Mesodermal cell (in vitro differentiated cells): ENCODE measurements around the gene EDC4. TPM values are rescaled to one million over a fixed set of nuclear protein-coding genes. Genes with fewer than 3 reads are reported as not detected.
"Not testable (repeated sequence)": the region's sequence is repeated elsewhere in the genome, so short reads cannot be mapped to it uniquely, and the experiment has no call there.

Experiments used
- H3K27ac ChIP-seq: 2 replicates; pipeline ENCODE4 v1.7.0; 2013; ENCODE audit warnings: mild to moderate bottlenecking, low read depth, low read length, moderate library complexity; ENCODE audit not compliant: severe bottlenecking
- H3K36me3 ChIP-seq: 2 replicates; pipeline ENCODE4 v1.7.1; 2013; ENCODE audit warnings: mild to moderate bottlenecking, low read length, moderate library complexity; ENCODE audit not compliant: control insufficient read depth, insufficient read depth
- H3K4me1 ChIP-seq: one replicate; pipeline ENCODE4 v1.7.1; 2013; ENCODE audit warnings: mild to moderate bottlenecking, low read length; ENCODE audit not compliant: insufficient read depth, control insufficient read depth, poor library complexity, severe bottlenecking
- H3K4me3 ChIP-seq: 2 replicates; pipeline ENCODE4 v1.7.0; 2013; ENCODE audit warnings: low read length, control low read depth, mild to moderate bottlenecking; ENCODE audit not compliant: insufficient read depth, poor library complexity, severe bottlenecking; ENCODE audit errors: extremely low read depth
- H3K9me3 ChIP-seq: 2 replicates; pipeline ENCODE4 v1.7.1; 2013; ENCODE audit warnings: mild to moderate bottlenecking, low read length, moderate library complexity; ENCODE audit not compliant: control insufficient read depth
- WGBS, 2 experiments: methylation state at CpG; one replicate each; pipeline ENCODE4 v1.1.5; 2013; ENCODE audit warnings: missing lambda C conversion rate in 2 of 2; ENCODE audit not compliant: insufficient coverage in 2 of 2; 5-methylcytosine and 5-hydroxymethylcytosine counted together
- polyA plus RNA-seq, 2 experiments: library from polyadenylated mRNA; stranded (reverse); fragments of 50-300 nt; gene quantifications; one replicate each; pipeline ENCODE4 v1.2.3, GENCODE V29; 2013

EDC4 gene, protein sequence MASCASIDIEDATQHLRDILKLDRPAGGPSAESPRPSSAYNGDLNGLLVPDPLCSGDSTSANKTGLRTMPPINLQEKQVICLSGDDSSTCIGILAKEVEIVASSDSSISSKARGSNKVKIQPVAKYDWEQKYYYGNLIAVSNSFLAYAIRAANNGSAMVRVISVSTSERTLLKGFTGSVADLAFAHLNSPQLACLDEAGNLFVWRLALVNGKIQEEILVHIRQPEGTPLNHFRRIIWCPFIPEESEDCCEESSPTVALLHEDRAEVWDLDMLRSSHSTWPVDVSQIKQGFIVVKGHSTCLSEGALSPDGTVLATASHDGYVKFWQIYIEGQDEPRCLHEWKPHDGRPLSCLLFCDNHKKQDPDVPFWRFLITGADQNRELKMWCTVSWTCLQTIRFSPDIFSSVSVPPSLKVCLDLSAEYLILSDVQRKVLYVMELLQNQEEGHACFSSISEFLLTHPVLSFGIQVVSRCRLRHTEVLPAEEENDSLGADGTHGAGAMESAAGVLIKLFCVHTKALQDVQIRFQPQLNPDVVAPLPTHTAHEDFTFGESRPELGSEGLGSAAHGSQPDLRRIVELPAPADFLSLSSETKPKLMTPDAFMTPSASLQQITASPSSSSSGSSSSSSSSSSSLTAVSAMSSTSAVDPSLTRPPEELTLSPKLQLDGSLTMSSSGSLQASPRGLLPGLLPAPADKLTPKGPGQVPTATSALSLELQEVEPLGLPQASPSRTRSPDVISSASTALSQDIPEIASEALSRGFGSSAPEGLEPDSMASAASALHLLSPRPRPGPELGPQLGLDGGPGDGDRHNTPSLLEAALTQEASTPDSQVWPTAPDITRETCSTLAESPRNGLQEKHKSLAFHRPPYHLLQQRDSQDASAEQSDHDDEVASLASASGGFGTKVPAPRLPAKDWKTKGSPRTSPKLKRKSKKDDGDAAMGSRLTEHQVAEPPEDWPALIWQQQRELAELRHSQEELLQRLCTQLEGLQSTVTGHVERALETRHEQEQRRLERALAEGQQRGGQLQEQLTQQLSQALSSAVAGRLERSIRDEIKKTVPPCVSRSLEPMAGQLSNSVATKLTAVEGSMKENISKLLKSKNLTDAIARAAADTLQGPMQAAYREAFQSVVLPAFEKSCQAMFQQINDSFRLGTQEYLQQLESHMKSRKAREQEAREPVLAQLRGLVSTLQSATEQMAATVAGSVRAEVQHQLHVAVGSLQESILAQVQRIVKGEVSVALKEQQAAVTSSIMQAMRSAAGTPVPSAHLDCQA (N-terminal part only)
- polyA plus RNA-seq (2013, experiment 1 of 2) = 63.8 TPM
- polyA plus RNA-seq (2013, experiment 2 of 2) = 47.6 TPM

DNA sequence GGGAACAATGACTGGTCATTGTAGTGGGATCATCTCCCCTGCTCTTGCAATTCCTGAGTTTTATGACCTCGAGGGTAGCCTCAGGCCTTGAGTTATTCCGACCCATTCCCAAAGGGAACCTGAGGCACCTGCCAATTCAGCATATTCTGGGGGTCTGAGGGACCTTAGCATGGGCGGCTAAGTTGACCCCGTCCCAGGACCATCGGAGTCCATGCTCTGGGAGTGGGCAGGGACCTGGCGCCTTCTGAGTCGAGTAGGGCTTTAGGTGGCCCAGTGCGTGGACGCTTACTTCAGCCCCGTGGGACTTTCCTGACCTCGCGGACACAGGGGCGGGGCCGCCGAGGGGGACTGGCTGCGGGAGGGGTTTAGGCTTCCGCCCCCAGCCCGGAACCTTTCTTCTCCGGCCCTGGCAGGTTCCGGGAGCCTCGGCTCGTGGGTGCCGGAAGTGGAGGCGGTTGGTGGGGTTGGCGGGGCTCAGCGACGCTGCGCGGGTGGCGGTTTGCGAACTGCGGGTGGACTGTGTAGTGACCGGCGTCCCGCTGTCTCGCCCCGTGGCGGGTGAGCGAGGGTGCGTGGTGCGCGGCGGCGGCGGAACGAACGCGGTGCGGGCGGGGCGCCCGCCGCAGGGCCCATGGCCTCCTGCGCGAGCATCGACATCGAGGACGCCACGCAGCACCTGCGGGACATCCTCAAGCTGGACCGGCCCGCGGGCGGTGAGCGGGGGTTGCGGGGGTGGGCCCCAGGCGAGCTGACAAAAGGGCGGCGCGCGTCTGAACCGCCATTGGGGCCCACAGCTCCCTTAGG lies at the start of gene EDC4:
Gene EDC4, plus strand, starts transcription at position 422 of the 804 bp plus-strand sequence. Its CDS starts 210 bp downstream, at position 632.
- Histone ChIP-seq H3K27ac (peak within 1 kb of the TSS; percentile 64), H3K36me3 (peaks cover 74% of the 10 kb centered on the region), H3K9me3 (no peaks in the 10 kb centered on the region), H3K4me1 (peaks cover 7% of the 10 kb centered on the region), H3K4me3 (peak within 1 kb of the TSS; percentile 79)
- 7% methylated on average over 43 to 66 of the region's 72 CpGs for WGBS, 2 experiments

DNA sequence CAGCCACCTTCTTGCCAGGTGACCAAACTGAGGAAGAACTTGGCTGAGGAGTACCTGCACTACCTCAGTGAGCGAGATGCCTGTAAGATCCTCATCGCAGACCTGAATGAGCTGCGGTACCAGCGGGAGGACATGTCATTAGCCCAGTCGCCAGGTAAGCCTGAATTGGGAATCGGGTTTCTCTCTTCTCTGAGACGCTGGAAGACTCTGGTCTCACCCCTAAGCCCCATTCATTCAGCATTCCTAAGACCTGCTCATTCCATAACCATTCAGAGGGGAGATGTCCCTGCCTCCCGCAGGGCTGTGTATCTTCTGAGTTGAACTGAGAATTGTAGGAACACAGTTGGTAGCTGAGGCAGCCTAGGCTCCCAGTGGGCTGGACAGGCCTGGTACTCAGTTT lies 47.7 kb upstream of the EDC4 start:
- Histone ChIP-seq H3K9me3 (no peaks in the 10 kb centered on the region), H3K4me3 (no peak overlapping the region), H3K27ac (no peak overlapping the region), H3K36me3 (peaks cover 28% of the 10 kb centered on the region), H3K4me1 (no peaks in the 10 kb centered on the region)
- 82 to 84% methylated on average over 5 to 8 of the region's 8 CpGs for WGBS, 2 experiments

DNA sequence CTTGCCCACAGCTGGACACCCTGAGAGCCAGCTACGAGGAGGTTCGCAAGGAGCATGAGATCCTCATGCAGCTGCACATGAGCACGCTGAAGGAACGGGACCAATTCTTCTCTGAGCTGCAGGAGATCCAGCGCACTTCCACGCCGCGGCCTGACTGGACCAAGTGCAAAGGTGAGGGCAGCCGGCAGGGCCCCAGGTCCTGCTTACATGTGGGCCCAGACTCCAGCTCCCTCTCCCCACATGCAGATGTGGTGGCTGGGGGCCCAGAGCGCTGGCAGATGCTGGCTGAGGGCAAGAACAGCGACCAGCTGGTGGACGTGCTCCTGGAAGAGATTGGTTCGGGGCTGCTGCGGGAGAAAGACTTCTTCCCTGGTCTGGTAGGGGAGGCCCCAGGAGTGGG lies 46.9 kb upstream of the EDC4 start:
- H3K4me1 ChIP-seq = no peaks in the 10 kb centered on the region
- WGBS, 2 experiments = 95 to 96% methylated on average over 9 to 14 of the region's 14 CpGs
- H3K4me3 ChIP-seq = no peak overlapping the region
- no peaks in the 10 kb centered on the region for H3K9me3 ChIP-seq
- H3K36me3 ChIP-seq = peaks cover 34% of the 10 kb centered on the region
- no peak overlapping the region for H3K27ac ChIP-seq

DNA sequence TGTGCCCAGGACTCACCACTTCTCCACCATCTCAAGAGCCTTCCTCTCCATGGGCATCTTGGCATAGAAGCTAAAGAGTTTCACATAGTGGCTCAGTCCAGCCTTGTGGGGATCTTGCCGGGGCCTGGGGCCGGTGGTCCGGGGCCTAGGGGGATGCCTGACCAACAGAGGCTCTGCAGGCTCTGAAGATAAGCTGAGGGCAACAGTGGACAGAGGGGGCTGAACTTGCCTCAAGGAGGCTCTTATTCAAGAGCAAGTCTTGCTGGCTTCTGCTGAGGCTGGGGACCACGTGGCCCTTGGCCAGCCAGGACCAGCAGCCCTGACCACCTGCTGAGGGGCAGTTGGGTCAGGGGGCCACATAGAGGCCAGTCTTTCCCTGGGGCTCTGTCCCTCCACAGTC lies 44.2 kb upstream of the EDC4 start:
- Histone ChIP-seq H3K4me1 (peaks cover 12% of the 10 kb centered on the region), H3K9me3 (no peaks in the 10 kb centered on the region), H3K27ac (no peak overlapping the region), H3K36me3 (peaks cover 47% of the 10 kb centered on the region), H3K4me3 (no peak overlapping the region)
- WGBS, 2 experiments = 98 to 100% methylated on average over 3 to 4 of the region's 4 CpGs

DNA sequence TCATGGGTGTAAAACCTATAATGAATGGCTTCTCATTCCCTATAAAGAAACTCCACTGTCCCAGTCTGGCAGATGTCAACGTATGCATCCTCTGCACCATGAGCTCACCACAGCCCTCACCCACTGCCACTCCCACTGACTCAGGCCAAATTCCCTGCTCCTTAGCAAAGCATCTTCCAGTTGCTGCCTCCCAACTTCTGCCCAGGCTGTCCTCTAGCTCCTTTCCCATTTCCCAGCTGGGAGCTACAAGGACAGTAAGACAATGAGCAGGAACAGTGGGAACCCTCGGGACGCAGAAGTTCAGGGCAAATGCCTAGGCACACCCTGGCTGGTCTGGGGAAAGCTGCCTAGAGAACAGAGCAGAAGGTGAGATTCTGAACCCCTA lies 39.8 kb upstream of the EDC4 start:
- H3K4me1 ChIP-seq = peaks cover 12% of the 10 kb centered on the region
- H3K9me3 ChIP-seq = no peaks in the 10 kb centered on the region
- peaks cover 31% of the 10 kb centered on the region for H3K36me3 ChIP-seq
- H3K27ac ChIP-seq = peak overlapping the region; percentile 41
- WGBS, 2 experiments = 14 to 22% methylated on average over 3 of the region's 3 CpGs
- H3K4me3 ChIP-seq = peak overlapping the region; percentile 76

DNA sequence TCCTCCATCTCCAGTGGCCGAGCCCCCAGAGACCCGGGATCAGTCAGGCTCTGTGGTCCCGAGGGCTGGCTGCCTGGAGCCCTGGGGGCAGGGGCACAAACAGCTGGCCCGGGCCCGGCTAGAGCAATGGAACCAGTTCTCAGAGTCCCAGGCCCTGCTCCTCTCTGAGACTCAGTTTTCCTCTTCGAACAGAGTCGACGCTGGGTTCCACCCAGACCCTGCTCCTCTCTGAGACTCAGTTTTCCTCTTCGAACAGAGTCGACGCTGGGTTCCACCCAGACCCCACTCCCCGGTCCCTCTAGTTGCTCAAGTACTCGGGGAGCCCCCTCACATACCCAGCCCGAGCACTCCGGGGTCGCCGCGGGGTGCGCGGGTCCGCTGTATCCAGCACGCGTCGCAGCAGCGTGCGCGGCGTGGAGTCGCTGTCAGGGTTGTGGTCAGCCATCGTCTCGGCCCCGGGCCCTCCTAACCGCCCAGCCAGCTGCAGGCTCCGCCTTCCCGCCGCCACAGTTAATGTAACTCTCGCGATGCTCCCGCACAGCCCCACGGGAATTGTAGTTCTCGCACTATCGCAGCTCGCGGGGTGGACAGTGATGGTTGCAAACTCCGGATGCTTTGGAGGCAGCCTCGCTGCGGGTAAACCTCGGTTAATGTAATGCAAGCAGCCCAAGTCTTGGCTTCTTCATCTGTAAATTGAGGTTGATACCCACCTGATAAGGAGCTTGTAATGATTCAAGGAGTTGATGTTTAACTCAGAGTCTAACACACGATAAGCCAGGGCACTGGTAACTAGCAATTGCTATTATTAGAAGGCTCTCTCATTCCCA lies 39.2 kb upstream of the EDC4 start:
- peak overlapping the region; percentile 76 for H3K4me3 ChIP-seq
- 2% methylated on average over 42 to 48 of the region's 49 CpGs for WGBS, 2 experiments
- H3K4me1 ChIP-seq = peaks cover 12% of the 10 kb centered on the region
- H3K9me3 ChIP-seq = no peaks in the 10 kb centered on the region
- peak overlapping the region; percentile 41 for H3K27ac ChIP-seq
- H3K36me3 ChIP-seq = peaks cover 26% of the 10 kb centered on the region

DNA sequence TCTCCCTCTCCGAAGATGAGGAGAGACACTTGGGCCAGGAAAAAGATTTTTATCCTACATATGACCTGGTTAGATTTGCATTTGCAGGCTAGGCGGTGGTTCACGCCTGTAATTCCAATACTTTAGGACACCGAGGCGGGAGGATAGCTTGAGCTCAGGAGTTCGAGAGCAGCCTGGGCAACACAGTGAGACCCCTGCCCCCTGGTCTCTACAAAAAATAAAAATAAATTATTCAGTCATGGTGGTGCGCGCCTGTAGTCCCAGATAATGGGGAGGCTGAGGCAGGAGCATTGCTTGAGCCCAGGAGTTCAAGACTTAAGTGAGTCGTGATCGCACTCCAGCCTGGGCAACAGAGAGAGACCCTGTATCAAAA lies 38.6 kb upstream of the EDC4 start:
- Histone ChIP-seq H3K27ac (no peak overlapping the region), H3K9me3 (no peaks in the 10 kb centered on the region)
- 90 to 95% methylated on average over 7 to 8 of the region's 10 CpGs for WGBS, 2 experiments

DNA sequence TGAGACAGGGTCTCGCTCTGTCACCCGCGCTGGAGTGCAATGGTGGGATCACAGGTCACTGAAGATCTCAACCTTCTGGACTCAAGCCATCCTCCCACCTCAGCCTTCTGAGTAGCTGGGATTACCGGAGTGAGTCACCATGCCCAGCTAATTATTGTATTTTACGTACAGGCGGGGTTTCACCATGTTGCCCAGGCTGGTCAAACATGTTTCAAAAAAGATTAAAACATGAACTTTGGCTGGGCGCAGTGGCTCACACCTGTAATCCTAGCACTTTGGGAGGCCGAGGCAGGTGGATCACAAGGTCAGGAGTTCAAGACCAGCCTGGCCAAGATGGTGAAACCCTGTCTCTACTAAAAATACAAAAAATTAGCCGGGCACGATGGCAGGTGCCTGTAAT lies 35.7 kb upstream of the EDC4 start:
- not testable (repeated sequence) for H3K9me3 ChIP-seq, H3K27ac ChIP-seq, H3K4me3 ChIP-seq, H3K4me1 ChIP-seq, H3K36me3 ChIP-seq
- 80 to 96% methylated on average over 6 to 7 of the region's 10 CpGs for WGBS, 2 experiments

More for the DNA sequence above, 38.6 kb upstream of the EDC4 start:
- Histone ChIP-seq H3K4me1 (peaks cover 12% of the 10 kb centered on the region), H3K36me3 (peaks cover 25% of the 10 kb centered on the region), H3K4me3 (peak overlapping the region; percentile 76)

DNA sequence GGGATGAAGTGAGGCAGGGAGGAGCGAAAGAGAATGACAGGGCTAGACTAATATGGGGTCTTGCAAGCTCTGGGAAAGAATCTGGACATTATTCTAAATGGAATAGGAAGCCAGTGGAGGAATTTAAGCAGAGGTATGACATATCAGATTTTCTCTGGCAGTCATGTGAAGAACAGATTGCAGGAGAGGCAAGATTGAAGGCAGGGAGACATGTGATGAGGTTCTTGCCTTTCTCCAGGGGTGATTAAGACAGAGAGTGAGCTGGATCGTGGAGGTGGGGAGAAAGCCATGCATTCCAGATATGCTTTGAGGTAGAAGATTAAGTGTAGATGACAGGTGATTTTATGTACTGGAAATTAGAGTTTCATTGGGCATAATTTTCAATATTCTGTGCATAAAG lies 35.0 kb upstream of the EDC4 start:
- H3K36me3 ChIP-seq = no peaks in the 10 kb centered on the region
- no peaks in the 10 kb centered on the region for H3K9me3 ChIP-seq
- 93 to 100% methylated on average over 1 to 2 of the region's 2 CpGs for WGBS, 2 experiments
- no peaks in the 10 kb centered on the region for H3K4me1 ChIP-seq
- no peak overlapping the region for H3K27ac ChIP-seq
- no peak overlapping the region for H3K4me3 ChIP-seq
